Skeletal muscle satellite cell (primary cell): ENCODE results near the gene PLCB3.
"Not testable (repeated sequence)": the region's sequence is repeated elsewhere in the genome, so short reads cannot be mapped to it uniquely, and the experiment has no call there.

ENCODE experiments used
- H3K27me3 ChIP-seq: 2 replicates; pipeline ENCODE4 v1.7.0; 2013; ENCODE audit warnings: low read length; ENCODE audit not compliant: control insufficient read depth, insufficient read depth
- H3K36me3 ChIP-seq: 2 replicates; pipeline ENCODE4 v1.7.0; 2013; ENCODE audit warnings: mild to moderate bottlenecking, control low read depth, low read length; ENCODE audit not compliant: insufficient read depth
- H3K4me1 ChIP-seq: 2 replicates; pipeline ENCODE4 v1.7.0; 2013; ENCODE audit warnings: low read length; ENCODE audit not compliant: control insufficient read depth, insufficient read depth
- H3K4me2 ChIP-seq: 2 replicates; pipeline ENCODE4 v1.7.0; 2013; ENCODE audit warnings: mild to moderate bottlenecking, low read length
- H3K4me3 ChIP-seq: 2 replicates; pipeline ENCODE4 v1.7.0; 2013; ENCODE audit warnings: low read length
- H3K9ac ChIP-seq: 2 replicates; pipeline ENCODE4 v1.7.0; 2013; ENCODE audit warnings: mild to moderate bottlenecking, low read depth, low read length, moderate library complexity
- H3K9me3 ChIP-seq: replicated peaks from 2 replicates; pipeline ENCODE4 v1.7.0; 2013; ENCODE audit warnings: mild to moderate bottlenecking, control low read depth, low read length

PLCB3 gene

DNA sequence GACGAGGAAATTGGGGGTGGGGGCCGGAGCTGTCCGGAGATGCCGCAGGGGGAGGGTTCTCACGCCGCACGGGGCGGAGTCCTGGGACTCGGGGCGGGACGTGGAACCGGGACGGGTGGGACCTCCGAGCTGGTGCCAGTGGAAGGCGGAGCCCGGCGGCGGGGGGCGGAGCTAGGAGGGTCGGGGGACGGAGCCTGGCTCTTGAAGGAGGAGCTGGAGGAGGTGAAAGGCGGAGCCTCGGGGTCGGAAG lies 10.2 kb upstream of the PLCB3 start:
- Histone ChIP-seq H3K4me3 (peak overlapping the region; percentile 89), H3K27me3 (no peaks in the 10 kb centered on the region), H3K4me1 (peaks cover 38% of the 10 kb centered on the region), H3K9ac (peak overlapping the region; percentile 88), H3K4me2 (peak overlapping the region; percentile 89), H3K36me3 (peaks cover 24% of the 10 kb centered on the region), H3K9me3 (no peaks in the 10 kb centered on the region)

DNA sequence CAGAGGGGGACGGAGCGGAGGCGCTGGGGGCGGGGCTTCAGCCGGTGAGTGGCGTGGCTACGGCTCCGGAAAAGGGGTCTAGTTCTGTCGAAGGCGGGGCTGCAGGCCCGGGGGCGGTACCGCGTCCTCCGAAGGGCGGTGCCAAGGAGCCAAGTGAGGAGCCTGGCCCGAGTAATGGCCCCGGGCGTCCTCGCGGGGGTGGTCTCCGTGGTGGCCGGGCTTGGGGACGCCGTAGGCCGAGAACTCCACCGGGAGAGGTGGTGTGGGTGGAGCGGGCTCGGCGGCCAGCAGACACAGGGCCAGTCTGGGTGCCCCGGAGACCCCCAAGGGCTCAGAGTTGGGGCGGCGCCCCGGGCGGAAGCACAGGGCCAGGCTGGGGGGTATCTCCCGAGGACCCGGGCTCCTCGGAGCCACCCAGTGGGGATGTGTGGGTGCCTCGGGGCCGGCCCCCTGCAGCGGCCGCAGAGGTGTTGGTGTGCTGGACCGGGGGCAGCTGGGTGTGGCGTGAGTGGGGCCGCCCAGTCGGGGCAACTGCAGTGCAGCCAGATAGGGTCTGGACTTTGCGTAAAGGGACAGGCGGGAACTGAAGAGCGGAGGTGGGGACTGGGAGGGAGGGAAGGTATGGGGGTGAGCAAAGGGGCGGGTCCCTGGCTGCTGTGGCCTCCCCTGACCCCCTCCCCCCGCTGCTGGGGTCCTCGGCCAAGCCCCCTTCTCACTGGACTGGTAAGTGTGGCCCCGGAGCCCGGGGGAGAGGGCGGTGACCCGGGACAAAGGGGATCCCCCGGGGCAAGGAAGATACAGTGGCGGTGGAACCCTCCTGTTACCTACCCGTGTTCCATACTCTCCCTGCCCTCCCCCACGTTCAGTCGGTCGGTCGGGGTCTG lies 9.6 kb upstream of the PLCB3 start:
- Histone ChIP-seq H3K4me3 (peak overlapping the region; percentile 100), H3K36me3 (peaks cover 24% of the 10 kb centered on the region), H3K27me3 (no peaks in the 10 kb centered on the region), H3K4me1 (peaks cover 38% of the 10 kb centered on the region), H3K9me3 (no peaks in the 10 kb centered on the region), H3K4me2 (peak overlapping the region; percentile 85), H3K9ac (peak overlapping the region; percentile 97)

DNA sequence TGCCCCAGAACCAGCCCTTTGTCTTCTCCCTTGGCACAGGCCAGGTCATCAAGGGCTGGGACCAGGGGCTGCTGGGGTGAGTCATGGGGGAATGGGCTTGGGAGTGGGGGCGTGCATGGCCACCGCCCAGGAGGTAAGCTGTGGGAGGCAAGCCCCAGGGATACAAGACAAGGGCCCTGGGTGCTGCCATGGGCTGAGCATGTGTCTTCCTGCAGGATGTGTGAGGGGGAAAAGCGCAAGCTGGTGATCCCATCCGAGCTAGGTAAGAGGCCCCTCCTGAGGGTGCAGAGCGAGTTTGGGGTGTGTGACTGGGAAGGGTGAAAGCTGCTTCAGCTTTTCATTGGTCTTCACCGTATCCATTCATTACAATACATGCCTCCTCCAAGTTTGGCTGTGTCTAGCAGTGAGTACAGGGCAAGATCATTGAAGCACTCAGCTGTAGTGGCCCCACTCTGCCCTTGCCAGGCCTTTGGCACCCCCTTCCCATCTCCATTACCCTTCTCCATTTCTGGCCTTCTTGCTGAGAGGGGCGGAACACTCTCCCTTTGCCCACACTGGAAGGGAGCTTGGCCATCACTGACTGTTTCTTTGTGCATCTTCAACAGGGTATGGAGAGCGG lies 8.0 kb upstream of the PLCB3 start:
- Histone ChIP-seq H3K27me3 (no peaks in the 10 kb centered on the region), H3K4me1 (peaks cover 48% of the 10 kb centered on the region), H3K4me2 (peak overlapping the region; percentile 85), H3K4me3 (peak overlapping the region; percentile 100), H3K9me3 (no peaks in the 10 kb centered on the region), H3K36me3 (peaks cover 23% of the 10 kb centered on the region), H3K9ac (peak overlapping the region; percentile 97)

DNA sequence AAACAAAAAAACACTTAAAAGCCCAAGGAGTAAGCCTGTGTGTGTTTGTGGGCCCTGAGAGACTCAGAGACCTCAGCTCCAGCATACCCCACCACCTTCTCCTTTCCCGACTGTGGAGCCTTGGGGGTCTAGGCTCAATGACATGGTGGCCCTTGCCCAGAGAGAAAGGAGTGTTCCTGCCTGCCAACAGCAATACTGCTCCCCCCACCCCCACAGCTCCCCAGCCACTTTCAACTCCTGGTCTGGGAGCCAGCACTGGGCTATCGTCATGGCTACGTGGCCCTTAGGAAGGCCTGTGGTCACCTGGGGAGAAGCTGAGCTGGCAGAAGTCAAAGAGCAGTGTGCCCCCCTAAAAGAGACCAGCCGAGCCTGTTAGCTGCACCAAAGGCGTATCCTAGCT lies 7.2 kb upstream of the PLCB3 start:
- H3K36me3 ChIP-seq = peaks cover 16% of the 10 kb centered on the region
- H3K27me3 ChIP-seq = no peaks in the 10 kb centered on the region
- H3K4me1 ChIP-seq = peaks cover 48% of the 10 kb centered on the region
- peak overlapping the region; percentile 97 for H3K9ac ChIP-seq
- peak overlapping the region; percentile 100 for H3K4me3 ChIP-seq
- peak overlapping the region; percentile 85 for H3K4me2 ChIP-seq
- H3K9me3 ChIP-seq = no peaks in the 10 kb centered on the region

DNA sequence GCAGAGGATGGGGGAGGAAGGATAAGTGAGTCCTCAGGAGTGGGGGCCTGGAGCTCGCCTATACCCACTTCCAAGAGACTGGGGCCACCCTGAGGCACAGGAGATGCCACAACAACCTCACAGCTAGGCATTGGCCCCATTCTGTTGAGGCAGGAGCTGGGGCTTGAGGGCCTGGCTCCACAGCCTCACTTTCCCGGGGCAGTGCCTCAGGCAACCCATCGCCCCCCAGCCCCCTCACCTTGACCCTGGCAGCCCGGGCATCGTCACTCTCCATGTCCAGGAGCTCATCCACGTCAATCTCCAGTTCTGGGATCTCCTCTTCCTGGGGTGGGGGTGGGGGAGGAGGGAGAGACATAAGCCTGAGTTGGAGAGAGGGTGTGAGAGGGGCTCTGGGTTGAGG lies 6.4 kb upstream of the PLCB3 start:
- peaks cover 16% of the 10 kb centered on the region for H3K36me3 ChIP-seq
- H3K4me1 ChIP-seq = peaks cover 47% of the 10 kb centered on the region
- H3K27me3 ChIP-seq = no peaks in the 10 kb centered on the region
- peak overlapping the region; percentile 85 for H3K4me2 ChIP-seq
- H3K9ac ChIP-seq = peak overlapping the region; percentile 97
- H3K9me3 ChIP-seq = no peaks in the 10 kb centered on the region
- peak overlapping the region; percentile 100 for H3K4me3 ChIP-seq

DNA sequence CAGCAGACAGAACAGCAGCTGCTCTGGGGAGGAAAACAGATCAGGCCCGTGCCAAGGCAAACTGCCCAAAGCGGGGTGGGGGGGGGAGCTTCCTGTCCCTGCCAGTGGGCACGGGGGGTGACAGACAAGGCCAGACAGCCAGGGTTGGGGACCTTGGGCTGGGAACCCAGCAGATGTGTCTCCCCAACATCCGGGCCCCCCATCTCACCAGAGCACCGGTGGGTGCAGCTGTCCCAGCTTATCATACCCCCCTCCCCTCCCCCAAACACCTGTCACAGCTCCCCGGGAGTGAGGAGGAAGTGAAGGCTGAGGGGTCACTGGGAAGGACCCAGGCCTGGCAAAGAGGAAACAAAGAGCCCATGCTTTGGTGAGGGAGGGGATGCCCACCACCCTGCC lies 5.9 kb upstream of the PLCB3 start:
- Histone ChIP-seq H3K27me3 (no peaks in the 10 kb centered on the region), H3K4me1 (peaks cover 43% of the 10 kb centered on the region), H3K36me3 (peaks cover 16% of the 10 kb centered on the region), H3K4me2 (peak overlapping the region; percentile 85), H3K9ac (peak overlapping the region; percentile 97), H3K4me3 (peak overlapping the region; percentile 100), H3K9me3 (no peaks in the 10 kb centered on the region)

DNA sequence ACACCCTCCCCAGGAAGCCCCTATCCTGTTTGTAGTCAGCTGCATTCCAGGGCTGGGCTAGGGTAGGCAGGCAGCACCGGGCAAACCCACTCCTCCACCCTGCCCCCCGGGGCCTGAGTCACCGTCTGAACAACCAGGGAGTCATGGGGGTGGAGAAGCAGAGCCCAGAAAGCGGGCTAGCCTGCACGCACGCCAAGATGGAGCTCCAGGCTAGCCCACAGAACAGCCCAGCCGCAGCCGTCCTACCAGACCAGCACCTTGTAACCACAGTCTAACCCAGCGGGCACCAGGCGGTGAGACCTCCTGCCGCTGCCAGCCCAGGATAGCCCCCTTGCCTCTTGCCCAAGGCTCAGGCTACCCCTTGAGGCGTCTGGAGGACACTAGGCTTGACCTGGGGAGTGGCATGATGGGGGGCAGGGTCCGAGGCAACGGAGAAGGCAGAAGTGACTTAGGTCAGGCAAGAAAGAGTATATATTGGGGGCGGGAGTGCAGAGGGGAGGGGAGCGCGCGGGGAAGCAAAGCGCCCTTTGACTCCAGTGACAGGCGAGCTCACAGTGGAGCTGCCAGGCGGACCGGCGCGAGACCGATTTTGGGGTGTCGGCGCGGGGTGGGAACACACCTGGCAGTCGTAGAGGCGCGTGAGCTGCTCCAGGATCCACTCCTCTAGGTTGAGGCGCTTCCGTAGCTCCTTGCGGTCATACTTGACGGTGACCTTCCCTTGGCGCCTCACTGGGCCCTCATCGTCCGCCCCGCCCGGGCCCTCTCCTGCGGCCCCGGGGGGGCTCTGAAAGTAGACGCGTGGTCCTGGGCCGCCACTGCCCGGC lies 5.3 kb upstream of the PLCB3 start:
- peak overlapping the region; percentile 85 for H3K4me2 ChIP-seq

DNA sequence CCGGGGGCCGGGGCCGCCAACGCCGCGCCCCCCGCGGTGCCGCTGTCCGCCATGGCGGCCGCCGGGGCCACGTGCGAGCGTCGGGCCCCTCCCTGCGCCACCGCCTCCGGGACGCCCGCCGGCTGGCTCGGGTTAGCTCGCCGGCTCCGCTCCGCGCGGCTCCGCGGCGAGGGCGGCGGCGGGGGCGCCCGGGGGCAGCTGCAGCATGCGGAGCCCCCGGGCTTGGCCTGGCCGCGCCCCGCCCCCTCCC lies 4.8 kb upstream of the PLCB3 start:
- peaks cover 46% of the 10 kb centered on the region for H3K4me1 ChIP-seq

More for the DNA sequence above, 5.3 kb upstream of the PLCB3 start:
- Histone ChIP-seq H3K9ac (peak overlapping the region; percentile 97), H3K27me3 (no peaks in the 10 kb centered on the region), H3K4me3 (peak overlapping the region; percentile 100), H3K4me1 (peaks cover 45% of the 10 kb centered on the region), H3K36me3 (peaks cover 16% of the 10 kb centered on the region), H3K9me3 (no peaks in the 10 kb centered on the region)

DNA sequence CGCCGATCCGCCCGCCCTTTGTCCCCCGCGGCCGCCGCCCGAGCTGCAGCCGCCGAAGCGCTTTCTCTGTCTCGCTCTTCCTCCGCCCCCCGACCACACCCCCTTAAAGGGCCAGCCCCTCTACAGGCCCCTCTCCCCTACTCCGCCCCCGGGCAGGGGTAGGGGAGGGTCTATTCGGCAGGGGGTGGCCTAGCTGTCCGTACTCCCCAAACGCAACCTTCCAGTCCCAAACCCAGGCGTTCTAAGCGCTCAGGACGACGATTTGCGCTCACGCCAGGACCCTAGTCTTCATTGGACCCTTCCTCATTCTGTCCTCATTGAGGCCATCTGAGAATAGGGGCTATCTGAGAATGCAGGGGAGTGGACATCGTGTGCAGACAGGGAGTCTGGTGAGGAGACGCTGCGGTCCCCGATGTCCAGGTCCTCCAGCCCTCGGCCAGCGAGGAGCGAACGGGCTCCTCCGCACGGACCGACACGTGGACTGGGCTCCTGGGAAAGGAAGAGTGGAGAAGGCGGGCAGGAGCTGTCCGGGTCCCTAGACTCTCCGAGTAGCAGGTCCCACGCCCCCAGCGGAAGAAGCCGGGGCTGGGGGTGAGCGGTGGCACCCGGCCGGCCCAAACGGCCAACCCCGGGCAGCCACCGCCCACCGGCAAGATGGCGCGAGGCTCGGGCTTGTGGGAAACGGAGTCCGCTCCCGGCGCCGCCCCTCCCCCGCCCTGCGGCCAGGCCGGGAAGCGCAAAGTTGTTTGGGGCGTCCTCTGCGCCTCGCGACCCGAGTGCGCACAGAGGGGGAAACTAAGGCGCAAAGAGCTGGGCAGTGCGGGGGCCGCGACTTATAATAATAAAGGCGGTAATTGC lies 4.2 kb upstream of the PLCB3 start, which contains the start of gene PPP1R14B:
PPP1R14B (minus strand) TSS at position 73 of the 858 bp plus-strand sequence. CDS start 270 bp downstream, outside the sequence.
- H3K4me3 ChIP-seq = peak within 1 kb of the TSS; percentile 100
- peaks cover 46% of the 10 kb centered on the region for H3K4me1 ChIP-seq
- peaks cover 16% of the 10 kb centered on the region for H3K36me3 ChIP-seq
- H3K9me3 ChIP-seq = no peaks in the 10 kb centered on the region
- H3K9ac ChIP-seq = peak within 1 kb of the TSS; percentile 97
- H3K27me3 ChIP-seq = no peaks in the 10 kb centered on the region
- peak within 1 kb of the TSS; percentile 99 for H3K4me2 ChIP-seq

More for the DNA sequence above, 4.8 kb upstream of the PLCB3 start:
- peak overlapping the region; percentile 97 for H3K9ac ChIP-seq
- peak overlapping the region; percentile 100 for H3K4me3 ChIP-seq
- H3K36me3 ChIP-seq = peaks cover 16% of the 10 kb centered on the region
- not testable (repeated sequence) for H3K27me3 ChIP-seq, H3K9me3 ChIP-seq
- peak overlapping the region; percentile 85 for H3K4me2 ChIP-seq

DNA sequence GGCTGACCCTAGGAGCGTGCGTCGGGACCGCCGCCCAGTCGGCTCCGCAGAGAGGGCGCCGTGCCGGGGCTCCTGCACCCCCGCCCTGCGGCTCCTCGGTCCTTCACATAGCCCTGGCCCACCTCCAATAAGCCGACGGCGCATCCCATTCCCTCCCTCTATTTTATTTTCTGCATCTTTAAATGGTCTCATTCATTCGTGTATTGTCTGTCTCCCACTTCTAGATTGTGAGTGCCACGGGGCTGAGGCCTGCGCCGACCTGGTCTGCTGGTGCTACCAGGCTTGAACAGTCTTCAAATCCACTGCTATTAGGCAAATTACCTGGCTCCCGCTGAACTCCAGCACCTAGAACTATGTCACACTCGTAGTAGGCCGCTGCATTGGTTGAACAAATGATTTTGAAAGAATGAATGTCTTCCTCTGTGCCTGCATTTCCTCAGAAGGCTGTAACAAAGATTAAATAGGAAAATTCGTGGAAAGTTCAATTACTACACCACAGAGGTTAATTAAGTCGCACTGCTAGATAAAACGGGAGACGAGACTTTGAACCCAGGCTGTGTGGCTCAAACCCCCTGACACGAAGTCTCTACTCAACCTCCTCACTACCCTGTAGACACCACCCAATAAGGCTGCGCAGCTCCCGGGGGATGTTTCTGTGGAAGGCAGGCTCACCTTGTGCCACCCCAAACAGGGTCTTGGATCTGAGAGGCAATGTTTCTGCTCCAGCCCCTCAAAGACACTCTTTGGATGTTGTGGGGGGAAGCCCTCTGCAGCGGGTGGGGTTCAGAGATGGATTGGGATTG lies 3.4 kb upstream of the PLCB3 start:
- Histone ChIP-seq H3K36me3 (peaks cover 16% of the 10 kb centered on the region), H3K9ac (peak overlapping the region; percentile 85), H3K4me2 (peak overlapping the region; percentile 99), H3K4me1 (peaks cover 40% of the 10 kb centered on the region), H3K27me3 (no peaks in the 10 kb centered on the region), H3K9me3 (no peaks in the 10 kb centered on the region), H3K4me3 (peak overlapping the region; percentile 100)
